Measurements from ENCODE around the gene PSD4.

- no peak for TF ChIP-seq CTCF (IDR thresholded peaks at IDR 0.05)
- no peak for TF ChIP-seq POLR2A (IDR thresholded peaks at IDR 0.05)
- TF ChIP-seq POLR2AphosphoS5 (IDR thresholded peaks at IDR 0.05): no peak
Observed at GRCh38 chr2:113127646-113128570, 45.9 kb upstream of the PSD4 start.
